ENCODE measurements around the gene TNFAIP1.

DNA sequence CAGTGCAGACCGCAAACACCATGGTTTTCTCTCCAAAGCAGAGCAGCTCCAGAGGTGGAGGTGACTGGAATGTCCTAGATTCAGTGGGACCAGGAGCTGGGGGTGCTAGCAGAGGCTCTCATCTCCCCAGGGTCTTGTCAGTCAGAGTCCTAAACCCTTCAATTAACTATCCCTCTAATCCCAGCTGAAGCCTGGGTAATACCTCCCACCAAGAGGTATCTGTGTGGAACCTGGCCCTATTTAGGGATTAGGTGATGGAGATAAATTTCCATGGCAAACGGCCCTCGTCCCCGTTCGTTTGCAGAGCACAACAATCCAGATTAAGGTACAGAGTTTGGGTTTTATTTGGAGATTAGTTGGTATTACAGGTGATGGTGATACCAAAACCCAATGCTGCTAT is 27.6 kb downstream of the TNFAIP1 start:
- TF ChIP-seq POLR2A (IDR thresholded peaks at IDR 0.05) = no peak
- no peak for TF ChIP-seq POLR2AphosphoS5 (IDR thresholded peaks at IDR 0.05)

Measured in gastroesophageal sphincter (tissue), 2 donors.